H1 (cell line): ENCODE measurements around the gene SNU13. TPM values are rescaled to one million over a fixed set of nuclear protein-coding genes. Genes with fewer than 3 reads are reported as not detected.

Experiments
- CTCF ChIA-PET: fragments of 300-600 bp; sonication (Branson Sonifier 250); formaldehyde crosslinking; loops from one replicate; lab custom pipeline; 2021; ENCODE audit not compliant: partially characterized antibody; lab: Charles Lee
- POLR2A ChIA-PET: fragments of 300-600 bp; sonication (Branson Sonifier 250); formaldehyde crosslinking; loops from one replicate; lab custom pipeline; 2021; ENCODE audit warnings: inconsistent platforms; ENCODE audit not compliant: partially characterized antibody; lab: Charles Lee
- DNase-seq, 2 experiments: peaks; one replicate each; pipeline versions ENCODE4 v3.0.0 to v3.0.0-alpha.2; 2010 to 2022; ENCODE audit warnings: low spot score in 2 of 2, low read depth in 1 of 2, mixed read lengths in 1 of 2
- FAIRE-seq: peaks from 2 replicates; lab custom pipeline; 2011; peaks lifted over from hg19 to GRCh38; lab: Jason Lieb, UNC
- H2AFZ ChIP-seq: 2 replicates; pipeline ENCODE4 v1.8.1; 2012; ENCODE audit warnings: low read length, inconsistent platforms
- H2AK5ac ChIP-seq: 2 replicates; pipeline ENCODE4 v1.6.1; 2013; ENCODE audit warnings: low read depth, low read length
- H2BK120ac ChIP-seq: replicated peaks from 2 replicates; pipeline ENCODE3; 2013; ENCODE audit warnings: low read depth, low read length, inconsistent platforms
- H2BK12ac ChIP-seq: 2 replicates; pipeline ENCODE4 v1.6.1; 2013; ENCODE audit warnings: low read depth, low read length
- H2BK15ac ChIP-seq: 2 replicates; pipeline ENCODE4 v1.6.1; 2013; ENCODE audit warnings: low read length
- H2BK20ac ChIP-seq: 2 replicates; pipeline ENCODE4 v1.6.1; 2013; ENCODE audit warnings: low read length
- H2BK5ac ChIP-seq: 2 replicates; pipeline ENCODE4 v1.6.1; 2013; ENCODE audit warnings: low read depth, low read length
- H3K14ac ChIP-seq: 2 replicates; pipeline ENCODE4 v1.6.1; 2013; ENCODE audit warnings: inconsistent platforms; ENCODE audit not compliant: insufficient read length
- H3K18ac ChIP-seq: 2 replicates; pipeline ENCODE4 v1.6.1; 2013; ENCODE audit warnings: low read length; ENCODE audit errors: extremely low read depth
- H3K23ac ChIP-seq: 2 replicates; pipeline ENCODE4 v1.6.1; 2013; ENCODE audit warnings: inconsistent platforms; ENCODE audit not compliant: insufficient read length
- H3K23me2 ChIP-seq: 2 replicates; pipeline ENCODE4 v1.6.1; 2013; ENCODE audit warnings: low read depth, low read length
- H3K27ac ChIP-seq: 2 replicates; pipeline ENCODE4 v1.6.1; 2011; ENCODE audit warnings: low read depth, low read length, inconsistent platforms
- H3K27me3 ChIP-seq, 4 experiments: replicated peaks in 1 of 4; 1 replicate in 1 of 4; 2 replicates in 3 of 4; pipeline versions ENCODE4 v1.6.1 to v1.8.1; 2011 to 2013; ENCODE audit warnings: low read length in 3 of 4, mild to moderate bottlenecking in 3 of 4, inconsistent platforms in 2 of 4, mixed read lengths in 2 of 4, moderate library complexity in 1 of 4; ENCODE audit not compliant: control insufficient read depth in 3 of 4, insufficient read depth in 3 of 4; ENCODE audit errors: extremely low read depth in 1 of 4
- H3K36me3 ChIP-seq, 4 experiments: 2 replicates each; pipeline versions ENCODE4 v1.6.1 to v1.8.1; 2011 to 2013; ENCODE audit warnings: mild to moderate bottlenecking in 4 of 4, low read length in 3 of 4, moderate library complexity in 2 of 4, control low read depth in 1 of 4, inconsistent platforms in 1 of 4; ENCODE audit not compliant: insufficient read depth in 4 of 4, control insufficient read depth in 2 of 4
- H3K4ac ChIP-seq: replicated peaks from 2 replicates; pipeline ENCODE3; 2013; ENCODE audit warnings: low read length, low read depth, mixed read lengths, inconsistent platforms; ENCODE audit not compliant: insufficient read length
- H3K4me1 ChIP-seq, 4 experiments: replicated peaks in 1 of 4; 1 replicate in 1 of 4; 2 replicates in 3 of 4; pipeline versions ENCODE4 v1.6.1 to v1.8.1; 2011 to 2013; ENCODE audit warnings: low read length in 3 of 4, inconsistent platforms in 2 of 4, mixed read lengths in 1 of 4; ENCODE audit not compliant: insufficient read depth in 4 of 4, control insufficient read depth in 3 of 4
- H3K4me2 ChIP-seq, 2 experiments: 2 replicates each; pipeline versions ENCODE4 v1.6.1 to v1.8.1; 2011 to 2013; ENCODE audit warnings: low read depth in 2 of 2, low read length in 2 of 2, control low read depth in 1 of 2, inconsistent platforms in 1 of 2, mild to moderate bottlenecking in 1 of 2; ENCODE audit not compliant: insufficient read depth in 1 of 2
- H3K4me3 ChIP-seq, 4 experiments: fragments of 200-600, 300-600 bp in 1 of 4; sonication (generic), shearing (Covaris generic), sonication (Bioruptor Twin) in 1 of 4; 2 replicates each; pipeline versions ENCODE4 v1.5.1 to v1.8.1; 2011 to 2016; ENCODE audit warnings: low read length in 4 of 4, low read depth in 3 of 4, control low read depth in 2 of 4, inconsistent platforms in 2 of 4, mild to moderate bottlenecking in 2 of 4, mixed read lengths in 1 of 4, moderate library complexity in 1 of 4; ENCODE audit not compliant: insufficient read depth in 2 of 4; ENCODE audit errors: extremely low read depth in 1 of 4
- H3K56ac ChIP-seq: replicated peaks from 2 replicates; pipeline ENCODE3; 2013; ENCODE audit warnings: low read depth, mild to moderate bottlenecking, mixed read lengths, low read length, inconsistent platforms; ENCODE audit not compliant: insufficient read length
- H3K79me1 ChIP-seq: 2 replicates; pipeline ENCODE4 v1.6.1; 2013; ENCODE audit warnings: low read depth, low read length, control low read depth
- H3K79me2 ChIP-seq, 2 experiments: 2 replicates each; pipeline versions ENCODE4 v1.6.1 to v1.8.1; 2012 to 2013; ENCODE audit warnings: low read length in 2 of 2, mild to moderate bottlenecking in 2 of 2, inconsistent platforms in 1 of 2; ENCODE audit not compliant: insufficient read depth in 2 of 2, control insufficient read depth in 1 of 2
- H3K9ac ChIP-seq, 4 experiments: replicated peaks in 1 of 4; 1 replicate in 1 of 4; 2 replicates in 3 of 4; pipeline versions ENCODE4 v1.6.1 to v1.8.1; 2011 to 2013; ENCODE audit warnings: low read depth in 3 of 4, low read length in 3 of 4, control low read depth in 2 of 4, mild to moderate bottlenecking in 2 of 4, moderate library complexity in 2 of 4, inconsistent platforms in 1 of 4; ENCODE audit errors: extremely low read depth in 1 of 4
- H3K9me3 ChIP-seq, 2 experiments: 2 replicates each; pipeline versions ENCODE4 v1.6.1 to v1.8.1; 2012 to 2013; ENCODE audit warnings: mild to moderate bottlenecking in 2 of 2, moderate library complexity in 2 of 2, control low read depth in 1 of 2, inconsistent platforms in 1 of 2, low read depth in 1 of 2, low read length in 1 of 2, mixed read lengths in 1 of 2; ENCODE audit not compliant: insufficient read depth in 2 of 2
- H4K20me1 ChIP-seq, 2 experiments: replicated peaks in 1 of 2; 2 replicates each; pipeline versions ENCODE3 to v1.8.1; 2011 to 2013; ENCODE audit warnings: inconsistent platforms in 2 of 2, low read length in 2 of 2, mild to moderate bottlenecking in 1 of 2; ENCODE audit not compliant: insufficient read depth in 2 of 2, control insufficient read depth in 1 of 2
- H4K5ac ChIP-seq: 2 replicates; pipeline ENCODE4 v1.6.1; 2013; ENCODE audit warnings: low read length, low read depth, mixed read lengths, inconsistent platforms; ENCODE audit not compliant: insufficient read length
- H4K8ac ChIP-seq: 2 replicates; pipeline ENCODE4 v1.8.0; 2013; ENCODE audit warnings: mild to moderate bottlenecking, moderate library complexity, low read length, inconsistent platforms; ENCODE audit not compliant: insufficient read depth; ENCODE audit errors: extremely low read depth
- H4K91ac ChIP-seq: replicated peaks from 2 replicates; pipeline ENCODE3; 2013; ENCODE audit warnings: low read length, mixed read lengths, inconsistent platforms; ENCODE audit not compliant: insufficient read length
- GABPA ChIP-seq: IDR thresholded peaks from 2 replicates; pipeline ENCODE4 v1.6.1; 2011; ENCODE audit warnings: mild to moderate bottlenecking, low read length, moderate library complexity, borderline replicate concordance; ENCODE audit not compliant: insufficient read depth
- HDAC2 ChIP-seq, 2 experiments: fragments of 300-600 bp in 1 of 2; sonication (generic) in 1 of 2; IDR thresholded peaks; 2 replicates each; pipeline ENCODE4 v1.6.1; 2011 to 2012; ENCODE audit warnings: low read depth in 2 of 2, low read length in 2 of 2, mild to moderate bottlenecking in 2 of 2, moderate library complexity in 2 of 2, borderline replicate concordance in 1 of 2, inconsistent platforms in 1 of 2
- KDM4A ChIP-seq: IDR thresholded peaks from one replicate; pipeline ENCODE4 v1.7.1; 2012; ENCODE audit warnings: low read depth, mild to moderate bottlenecking, moderate library complexity, low read length, inconsistent platforms; ENCODE audit not compliant: severe bottlenecking
- MAX ChIP-seq: IDR thresholded peaks from 2 replicates; pipeline ENCODE4 v1.6.1; 2012; ENCODE audit warnings: inconsistent platforms
- POLR2A ChIP-seq, 2 experiments: IDR thresholded peaks; 1 replicate in 1 of 2; 2 replicates in 1 of 2; pipeline ENCODE4 v1.6.1; 2011; ENCODE audit warnings: low read depth in 2 of 2, low read length in 2 of 2, mild to moderate bottlenecking in 2 of 2; ENCODE audit errors: control extremely low read depth in 1 of 2
- POLR2AphosphoS5 ChIP-seq: IDR thresholded peaks from 2 replicates; pipeline ENCODE4 v1.6.1; 2011; ENCODE audit warnings: low read depth, low read length
- RAD21 ChIP-seq, 2 experiments: IDR thresholded peaks in 1 of 2; conservative IDR thresholded peaks in 1 of 2; 2 replicates each; pipeline ENCODE4 v1.6.1; 2011; ENCODE audit warnings: low read depth in 2 of 2, low read length in 2 of 2, improper control_type of control experiment in 1 of 2, inconsistent platforms in 1 of 2, mild to moderate bottlenecking in 1 of 2, moderate library complexity in 1 of 2
- SAP30 ChIP-seq: fragments of 300-600 bp; sonication (generic); IDR thresholded peaks from 2 replicates; pipeline ENCODE4 v1.7.1; 2012; ENCODE audit warnings: low read length, moderate library complexity, mild to moderate bottlenecking, inconsistent platforms; ENCODE audit not compliant: insufficient read depth, insufficient replicate concordance
- TAF1 ChIP-seq: IDR thresholded peaks from 2 replicates; pipeline ENCODE4 v1.6.1; 2011; ENCODE audit warnings: mild to moderate bottlenecking, low read depth, low read length
- YY1 ChIP-seq: IDR thresholded peaks from 2 replicates; pipeline ENCODE4 v1.6.1; 2011; ENCODE audit warnings: low read depth, mild to moderate bottlenecking, low read length
- WGBS, 2 experiments: shearing (Covaris generic) in 1 of 2; methylation state at CpG; one replicate each; pipeline versions ENCODE4 v1.1.6 to v1.1.7; 2013 to 2015; ENCODE audit warnings: low lambda C conversion rate in 2 of 2, mixed read lengths in 2 of 2, inconsistent platforms in 1 of 2, low coverage in 1 of 2, missing lambda C conversion rate in 1 of 2; ENCODE audit not compliant: insufficient replicate concordance in 2 of 2, insufficient coverage in 1 of 2, insufficient read length in 1 of 2; ENCODE audit errors: extremely low coverage in 1 of 2, missing lambda C conversion rate in 1 of 2; 5-methylcytosine and 5-hydroxymethylcytosine counted together
- polyA plus RNA-seq, 7 experiments: library from polyadenylated mRNA; depleted of rRNA in 3 of 7; stranded (reverse) in 5 of 7; unstranded in 2 of 7; fragments of >200 nt in 5 of 7; fragments of 200-250 nt in 2 of 7; gene quantifications; 1 replicate in 5 of 7; 2 replicates in 1 of 7; 4 replicates in 1 of 7; pipeline versions ENCODE4 v1.2.1 to v1.2.3, GENCODE V29; 2011 to 2013; ENCODE audit warnings: missing spikeins in 2 of 7, mixed read lengths in 2 of 7
- total RNA-seq: library from RNA; stranded (reverse); fragmentation: NEBNext Ultra II Directional; extraction: Animal tissue kit (Norgen Biotek cat#: 25700); gene quantifications from 2 replicates; pipeline ENCODE4 v1.2.1, GENCODE V29; 2021

The SNU13 gene
- total and polyA plus RNA-seq, 2 of the 8 experiments (the other 6 are each of a cell fraction or from before 2014, with no cell fraction given), result 241 to 281 TPM

- H4K5ac ChIP-seq, result peak overlapping the region; percentile 58
- no peak overlapping the region; the same call in 1 of the 2 replicates for H2AK5ac ChIP-seq
- no peak overlapping the region for H4K91ac ChIP-seq
- H3K4me1 ChIP-seq, result no peaks in the 10 kb centered on the region; a peak in 1 of 7 replicates
- H3K4me2 ChIP-seq, result peak overlapping the region; percentile 62 to 67
- peak overlapping the region; percentile 51 to 78 (median 64) for H3K9ac ChIP-seq
- 0 out of 2 replicates have a peak overlapping the region, but pooled peaks have one; percentile 72 for H2BK15ac ChIP-seq
- peaks cover 13 to 83% of the 10 kb centered on the region in 2 experiments for H3K79me2 ChIP-seq
- H3K27me3 ChIP-seq, result no peaks in the 10 kb centered on the region
- no peak overlapping the region for H3K4ac ChIP-seq
- 43% methylated on average over 49 of the region's 50 CpGs; no CpG with 5 or more reads in 1 of the 2 experiments for WGBS, 2 experiments
- H3K23ac ChIP-seq, result no peak overlapping the region
- peaks cover 9% of the 10 kb centered on the region; the same call in 1 of the 2 replicates for H3K79me1 ChIP-seq
- POLR2A ChIA-PET, result interaction anchor here (0.6 to 3.9 kb wide), 5 partner anchors 15 to 151 kb away, joined by 3 to 15 read pairs (median 3); partner anchors contain the start of genes CCDC134, MEI1 and SREBF2
- FAIRE-seq, result no peak
- peaks cover 2 to 30% (median 18%) of the 10 kb centered on the region in 4 experiments; a peak in 7 of 8 replicates for H3K36me3 ChIP-seq
- peak in 1 of 2 experiments; percentile 92 for DNase-seq
- peak overlapping the region; percentile 65 to 88 (median 75) for H3K4me3 ChIP-seq
- no peak overlapping the region for H3K18ac ChIP-seq
- H3K14ac ChIP-seq, result no peak overlapping the region
- peak overlapping the region; percentile 73 for H3K27ac ChIP-seq
- peak overlapping the region; percentile 71 for H2BK5ac ChIP-seq
- no peak overlapping the region for H2BK120ac ChIP-seq
- no peak overlapping the region for H2AFZ ChIP-seq
- H2BK20ac ChIP-seq, result no peak overlapping the region
- H3K56ac ChIP-seq, result no peak overlapping the region
- H3K23me2 ChIP-seq, result no peaks in the 10 kb centered on the region
- peaks cover 0 to 12% of the 10 kb centered on the region in 2 experiments for H4K20me1 ChIP-seq
- CTCF ChIA-PET, result interaction anchor here (0.7 to 2.4 kb wide), 3 partner anchors 8 to 293 kb away, joined by 3 to 11 read pairs (median 4); no protein-coding TSS in a partner anchor
- 0 out of 2 replicates have a peak overlapping the region, but pooled peaks have one; percentile 17 for H2BK12ac ChIP-seq
- H4K8ac ChIP-seq, result peak overlapping the region; percentile 69
- no peaks in the 10 kb centered on the region for H3K9me3 ChIP-seq
- peak; percentile 92 for TF ChIP-seq GABPA
- TF ChIP-seq HDAC2 (IDR thresholded peaks at IDR 0.05; ENCODE audit: borderline replicate concordance in 1 of 2, low read depth in 2 of 2, low read length in 2 of 2), result peak in 1 of 2 experiments; percentile 73; a peak in 1 of 4 replicates
- no peak for TF ChIP-seq YY1
- peak; percentile 84 for TF ChIP-seq POLR2AphosphoS5
- TF ChIP-seq TAF1, result peak; percentile 57; the same call in 1 of the 2 replicates
- TF ChIP-seq RAD21 (IDR thresholded peaks at IDR 0.05 in 1 of 2, conservative IDR thresholded peaks at IDR 0.05 in 1 of 2; ENCODE audit: low read depth in 2 of 2, low read length in 2 of 2), result no peak
- peak; percentile 46 for TF ChIP-seq KDM4A
- TF ChIP-seq MAX, result peak; percentile 53
- TF ChIP-seq POLR2A (IDR thresholded peaks at IDR 0.05; ENCODE audit: control extremely low read depth in 1 of 2, low read depth in 2 of 2, low read length in 2 of 2), result peak in 1 of 2 experiments; percentile 67; a peak in 2 of 3 replicates
- TF ChIP-seq SAP30, result peak; percentile 68
Observed at GRCh38 chr22:41682033-41682807, 6.4 kb downstream of the SNU13 start.
